SK-N-SH (cell line): ENCODE measurements around the gene AK4. TPM values are rescaled to one million over a fixed set of nuclear protein-coding genes. Genes with fewer than 3 reads are reported as not detected.

Experiments used
- CTCF ChIA-PET: fragments of 300-600, 350-600 bp; formaldehyde crosslinking; extraction: SDS; loops from one replicate; lab custom pipeline; 2021; lab: Yijun Ruan, JAX
- POLR2A ChIA-PET: fragments of 350-600 bp; sonication (Branson Sonifier 250); formaldehyde crosslinking; extraction: SDS; loops from one replicate; lab custom pipeline; 2020; ENCODE audit warnings: antibody characterized with exemption, inconsistent platforms; lab: Yijun Ruan, JAX
- DNase-seq: peaks from one replicate; pipeline ENCODE4 v3.0.0; 2012
- H2AFZ ChIP-seq: fragments of 200-600 bp; sonication (generic); 2 replicates; pipeline ENCODE4 v1.8.1; 2016; ENCODE audit warnings: antibody characterized with exemption, mild to moderate bottlenecking, low read depth
- H3F3A ChIP-seq: fragments of 200-600 bp; sonication (generic); replicated peaks from 2 replicates; pipeline ENCODE3; 2016; ENCODE audit warnings: antibody characterized with exemption, mild to moderate bottlenecking; ENCODE audit not compliant: insufficient read depth
- H3K27ac ChIP-seq, 2 experiments: fragments of 200-500 bp in 1 of 2; fragments of 200-600 bp in 1 of 2; sonication (Bioruptor generic) in 1 of 2; sonication (generic), shearing (Covaris generic) in 1 of 2; 2 replicates each; pipeline versions ENCODE4 v1.5.1 to v1.6.1; 2014 to 2016; ENCODE audit warnings: low read depth in 2 of 2, inconsistent platforms in 1 of 2, low read length in 1 of 2, mild to moderate bottlenecking in 1 of 2, mixed read lengths in 1 of 2
- H3K27me3 ChIP-seq: fragments of 200-600 bp; sonication (generic), shearing (Covaris generic); 2 replicates; pipeline ENCODE4 v1.6.1; 2016; ENCODE audit warnings: mixed run types; ENCODE audit not compliant: insufficient read depth
- H3K36me3 ChIP-seq, 2 experiments: fragments of 200-500 bp in 1 of 2; fragments of 200-600 bp in 1 of 2; sonication (Bioruptor generic) in 1 of 2; sonication (generic) in 1 of 2; replicated peaks in 1 of 2; 2 replicates each; pipeline versions ENCODE3 to v1.5.1; 2014 to 2016; ENCODE audit warnings: low read length in 1 of 2, mild to moderate bottlenecking in 1 of 2; ENCODE audit not compliant: insufficient read depth in 2 of 2, control insufficient read depth in 1 of 2
- H3K4me1 ChIP-seq, 2 experiments: fragments of 200-500 bp in 1 of 2; fragments of 200-600 bp in 1 of 2; sonication (Bioruptor generic) in 1 of 2; sonication (generic), shearing (Covaris generic) in 1 of 2; 2 replicates each; pipeline versions ENCODE4 v1.5.1 to v1.6.1; 2014 to 2016; ENCODE audit warnings: low read depth in 1 of 2, low read length in 1 of 2, mixed run types in 1 of 2; ENCODE audit not compliant: insufficient read depth in 2 of 2, control insufficient read depth in 1 of 2
- H3K4me2 ChIP-seq: fragments of 200-600 bp; sonication (generic), shearing (Covaris generic); 2 replicates; pipeline ENCODE4 v1.6.1; 2017; ENCODE audit warnings: mixed run types
- H3K4me3 ChIP-seq, 2 experiments: fragments of 200-500 bp in 1 of 2; fragments of 200-600 bp in 1 of 2; sonication (Bioruptor generic) in 1 of 2; sonication (generic), shearing (Covaris generic) in 1 of 2; 2 replicates each; pipeline versions ENCODE4 v1.5.1 to v1.8.1; 2014 to 2016; ENCODE audit warnings: low read depth in 2 of 2, inconsistent platforms in 1 of 2, low read length in 1 of 2, mild to moderate bottlenecking in 1 of 2, mixed read lengths in 1 of 2, moderate library complexity in 1 of 2
- H3K79me2 ChIP-seq: fragments of 200-600 bp; sonication (generic); 2 replicates; pipeline ENCODE4 v1.8.1; 2017; ENCODE audit warnings: mild to moderate bottlenecking; ENCODE audit not compliant: insufficient read depth
- H3K9ac ChIP-seq: fragments of 200-600 bp; sonication (generic); 2 replicates; pipeline ENCODE4 v1.6.1; 2017; ENCODE audit warnings: mixed run types
- H3K9me2 ChIP-seq: fragments of 200-600 bp; sonication (generic); 2 replicates; pipeline ENCODE4 v1.6.1; 2017; ENCODE audit warnings: mixed run types
- H3K9me3 ChIP-seq: fragments of 200-600 bp; sonication (generic); 2 replicates; pipeline ENCODE4 v1.6.1; 2017; ENCODE audit warnings: mixed run types, mild to moderate bottlenecking, moderate library complexity
- H4K20me1 ChIP-seq: fragments of 200-600 bp; sonication (generic); 2 replicates; pipeline ENCODE4 v1.6.1; 2017; ENCODE audit warnings: mild to moderate bottlenecking, mixed run types; ENCODE audit not compliant: insufficient read depth
- EZH2phosphoT487 ChIP-seq: fragments of 200-600 bp; sonication (generic); IDR thresholded peaks from 2 replicates; pipeline ENCODE4 v1.6.1; 2017; ENCODE audit warnings: low read depth, mixed run types, mild to moderate bottlenecking, antibody characterized with exemption, moderate library complexity, borderline replicate concordance
- FOSL2 ChIP-seq: IDR thresholded peaks from 2 replicates; pipeline ENCODE4 v1.4.0; 2012; ENCODE audit warnings: low read depth, mild to moderate bottlenecking, moderate library complexity, borderline replicate concordance
- GABPA ChIP-seq: IDR thresholded peaks from 2 replicates; pipeline ENCODE4 v1.4.0; 2012; ENCODE audit warnings: low read depth, mild to moderate bottlenecking
- GATA2 ChIP-seq: sonication (generic); formaldehyde crosslinking; IDR thresholded peaks from 2 replicates; pipeline ENCODE4 v1.5.0; 2020; ENCODE audit warnings: mild to moderate bottlenecking, missing genetic modification reagents
- JUND ChIP-seq: IDR thresholded peaks from 2 replicates; pipeline ENCODE4 v1.4.0; 2012
- MEF2A ChIP-seq: IDR thresholded peaks from 2 replicates; pipeline ENCODE4 v1.4.0; 2012; ENCODE audit warnings: low read depth, borderline replicate concordance
- RAD21 ChIP-seq: IDR thresholded peaks from 2 replicates; pipeline ENCODE4 v1.6.1; 2012; ENCODE audit warnings: mild to moderate bottlenecking, low read length
- RFX5 ChIP-seq: IDR thresholded peaks from 2 replicates; pipeline ENCODE4 v1.6.1; 2012; ENCODE audit warnings: mild to moderate bottlenecking, improper control_type of control experiment, low read length
- SIN3A ChIP-seq: IDR thresholded peaks from 2 replicates; pipeline ENCODE4 v1.6.1; 2012; ENCODE audit warnings: low read depth, mild to moderate bottlenecking, low read length, moderate library complexity, borderline replicate concordance
- SMC3 ChIP-seq: IDR thresholded peaks from 2 replicates; pipeline ENCODE4 v1.6.1; 2012; ENCODE audit warnings: low read depth, low read length, improper control_type of control experiment
- TAF1 ChIP-seq: IDR thresholded peaks from 2 replicates; pipeline ENCODE4 v1.6.1; 2012; ENCODE audit warnings: low read depth, mild to moderate bottlenecking, low read length, moderate library complexity, borderline replicate concordance
- TCF12 ChIP-seq: IDR thresholded peaks from 2 replicates; pipeline ENCODE4 v1.4.0; 2012
- WGBS: methylation state at CpG from one replicate; pipeline ENCODE4 v1.1.6; 2017; ENCODE audit warnings: low lambda C conversion rate; 5-methylcytosine and 5-hydroxymethylcytosine counted together
- polyA plus RNA-seq, 3 experiments: library from polyadenylated mRNA; depleted of rRNA; stranded (reverse); fragments of >200 nt; gene quantifications; 2 replicates each; pipeline ENCODE4 v1.2.3, GENCODE V29; 2012
- TF ChIP-seq, protein P1 (sequence below): fragments of 150-350 bp; IDR thresholded peaks from 2 replicates; pipeline ENCODE4 v1.6.1; 2016; ENCODE audit warnings: mild to moderate bottlenecking, low read depth, low read length
- TF ChIP-seq, protein P2 (sequence below): IDR thresholded peaks from 2 replicates; pipeline ENCODE4 v1.6.1; 2012; ENCODE audit warnings: mild to moderate bottlenecking, low read depth, low read length, moderate library complexity
- TF ChIP-seq, protein P3 (sequence below): IDR thresholded peaks from 2 replicates; pipeline ENCODE4 v1.4.0; 2012; ENCODE audit warnings: low read depth
- TF ChIP-seq, protein P4 (sequence below): fragments of 200-600 bp; sonication (generic); IDR thresholded peaks from 2 replicates; pipeline ENCODE4 v1.6.1; 2017; ENCODE audit warnings: antibody characterized with exemption, mild to moderate bottlenecking, moderate library complexity
- TF ChIP-seq, protein P5 (sequence below): fragments of 150-350 bp; IDR thresholded peaks from 2 replicates; pipeline ENCODE4 v1.6.1; 2017; ENCODE audit warnings: antibody characterized with exemption, low read length, low read depth, borderline replicate concordance

The AK4 gene
- polyA plus RNA-seq, 1 of the 3 experiments (the other 2 are of a cell fraction) = 6.4 TPM

DNA sequence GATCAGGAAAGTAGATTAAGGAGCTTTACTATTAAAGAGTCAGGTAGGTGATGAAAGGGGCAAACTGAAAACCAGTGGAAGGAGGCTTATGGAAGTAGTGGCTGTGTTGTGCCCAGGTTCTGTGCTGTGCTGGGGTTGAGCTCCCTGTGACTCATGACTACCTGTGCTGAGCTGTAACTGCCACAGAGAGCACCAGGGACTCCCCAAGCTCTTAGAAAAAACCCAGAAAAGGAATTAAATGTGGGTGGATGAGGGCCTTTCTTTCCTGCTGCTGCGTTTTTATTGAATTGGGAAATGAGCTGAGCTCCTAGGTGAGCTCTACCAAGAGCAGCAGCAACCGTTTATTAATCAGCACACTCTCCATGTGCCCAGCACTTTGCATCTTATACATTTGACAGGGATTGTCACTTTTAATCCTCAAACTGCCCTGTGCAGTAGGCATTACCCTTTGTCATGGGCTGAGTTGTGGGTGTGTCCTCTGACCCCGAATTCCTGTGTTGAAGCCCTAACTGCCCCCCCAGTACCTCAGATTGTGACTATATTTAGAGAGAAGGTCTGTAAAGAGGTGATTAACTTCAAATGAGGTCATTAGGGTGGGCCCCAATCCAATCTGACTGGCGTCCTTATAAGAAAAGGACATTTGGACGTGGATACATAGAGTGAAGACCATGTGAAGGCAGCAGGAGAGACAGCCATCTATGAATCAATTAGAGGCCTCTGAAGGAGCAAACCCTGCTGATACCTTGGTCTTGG lies 65.4 kb downstream of the AK4 start:
- Histone ChIP-seq H3K36me3 (no peaks in the 10 kb centered on the region), H3K9ac (no peak overlapping the region), H3F3A (no peaks in the 10 kb centered on the region), H3K4me2 (no peak overlapping the region), H3K9me2 (no peaks in the 10 kb centered on the region), H3K4me1 (no peaks in the 10 kb centered on the region), H3K4me3 (no peak overlapping the region), H3K27ac (no peak overlapping the region), H3K27me3 (no peaks in the 10 kb centered on the region), H3K79me2 (no peaks in the 10 kb centered on the region), H3K9me3 (no peaks in the 10 kb centered on the region), H4K20me1 (no peaks in the 10 kb centered on the region), H2AFZ (no peak overlapping the region)
- no peak for TF ChIP-seq SIN3A
- no peak for TF ChIP-seq FOSL2
- TF ChIP-seq, protein P1, sequence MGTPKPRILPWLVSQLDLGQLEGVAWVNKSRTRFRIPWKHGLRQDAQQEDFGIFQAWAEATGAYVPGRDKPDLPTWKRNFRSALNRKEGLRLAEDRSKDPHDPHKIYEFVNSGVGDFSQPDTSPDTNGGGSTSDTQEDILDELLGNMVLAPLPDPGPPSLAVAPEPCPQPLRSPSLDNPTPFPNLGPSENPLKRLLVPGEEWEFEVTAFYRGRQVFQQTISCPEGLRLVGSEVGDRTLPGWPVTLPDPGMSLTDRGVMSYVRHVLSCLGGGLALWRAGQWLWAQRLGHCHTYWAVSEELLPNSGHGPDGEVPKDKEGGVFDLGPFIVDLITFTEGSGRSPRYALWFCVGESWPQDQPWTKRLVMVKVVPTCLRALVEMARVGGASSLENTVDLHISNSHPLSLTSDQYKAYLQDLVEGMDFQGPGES = no peak
- TF ChIP-seq, protein P2, sequence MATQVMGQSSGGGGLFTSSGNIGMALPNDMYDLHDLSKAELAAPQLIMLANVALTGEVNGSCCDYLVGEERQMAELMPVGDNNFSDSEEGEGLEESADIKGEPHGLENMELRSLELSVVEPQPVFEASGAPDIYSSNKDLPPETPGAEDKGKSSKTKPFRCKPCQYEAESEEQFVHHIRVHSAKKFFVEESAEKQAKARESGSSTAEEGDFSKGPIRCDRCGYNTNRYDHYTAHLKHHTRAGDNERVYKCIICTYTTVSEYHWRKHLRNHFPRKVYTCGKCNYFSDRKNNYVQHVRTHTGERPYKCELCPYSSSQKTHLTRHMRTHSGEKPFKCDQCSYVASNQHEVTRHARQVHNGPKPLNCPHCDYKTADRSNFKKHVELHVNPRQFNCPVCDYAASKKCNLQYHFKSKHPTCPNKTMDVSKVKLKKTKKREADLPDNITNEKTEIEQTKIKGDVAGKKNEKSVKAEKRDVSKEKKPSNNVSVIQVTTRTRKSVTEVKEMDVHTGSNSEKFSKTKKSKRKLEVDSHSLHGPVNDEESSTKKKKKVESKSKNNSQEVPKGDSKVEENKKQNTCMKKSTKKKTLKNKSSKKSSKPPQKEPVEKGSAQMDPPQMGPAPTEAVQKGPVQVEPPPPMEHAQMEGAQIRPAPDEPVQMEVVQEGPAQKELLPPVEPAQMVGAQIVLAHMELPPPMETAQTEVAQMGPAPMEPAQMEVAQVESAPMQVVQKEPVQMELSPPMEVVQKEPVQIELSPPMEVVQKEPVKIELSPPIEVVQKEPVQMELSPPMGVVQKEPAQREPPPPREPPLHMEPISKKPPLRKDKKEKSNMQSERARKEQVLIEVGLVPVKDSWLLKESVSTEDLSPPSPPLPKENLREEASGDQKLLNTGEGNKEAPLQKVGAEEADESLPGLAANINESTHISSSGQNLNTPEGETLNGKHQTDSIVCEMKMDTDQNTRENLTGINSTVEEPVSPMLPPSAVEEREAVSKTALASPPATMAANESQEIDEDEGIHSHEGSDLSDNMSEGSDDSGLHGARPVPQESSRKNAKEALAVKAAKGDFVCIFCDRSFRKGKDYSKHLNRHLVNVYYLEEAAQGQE = no peak
- TF ChIP-seq, protein P3, sequence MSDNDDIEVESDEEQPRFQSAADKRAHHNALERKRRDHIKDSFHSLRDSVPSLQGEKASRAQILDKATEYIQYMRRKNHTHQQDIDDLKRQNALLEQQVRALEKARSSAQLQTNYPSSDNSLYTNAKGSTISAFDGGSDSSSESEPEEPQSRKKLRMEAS = no peak
- TF ChIP-seq TCF12 = no peak
- no peak for TF ChIP-seq EZH2phosphoT487
- TF ChIP-seq, protein P4, sequence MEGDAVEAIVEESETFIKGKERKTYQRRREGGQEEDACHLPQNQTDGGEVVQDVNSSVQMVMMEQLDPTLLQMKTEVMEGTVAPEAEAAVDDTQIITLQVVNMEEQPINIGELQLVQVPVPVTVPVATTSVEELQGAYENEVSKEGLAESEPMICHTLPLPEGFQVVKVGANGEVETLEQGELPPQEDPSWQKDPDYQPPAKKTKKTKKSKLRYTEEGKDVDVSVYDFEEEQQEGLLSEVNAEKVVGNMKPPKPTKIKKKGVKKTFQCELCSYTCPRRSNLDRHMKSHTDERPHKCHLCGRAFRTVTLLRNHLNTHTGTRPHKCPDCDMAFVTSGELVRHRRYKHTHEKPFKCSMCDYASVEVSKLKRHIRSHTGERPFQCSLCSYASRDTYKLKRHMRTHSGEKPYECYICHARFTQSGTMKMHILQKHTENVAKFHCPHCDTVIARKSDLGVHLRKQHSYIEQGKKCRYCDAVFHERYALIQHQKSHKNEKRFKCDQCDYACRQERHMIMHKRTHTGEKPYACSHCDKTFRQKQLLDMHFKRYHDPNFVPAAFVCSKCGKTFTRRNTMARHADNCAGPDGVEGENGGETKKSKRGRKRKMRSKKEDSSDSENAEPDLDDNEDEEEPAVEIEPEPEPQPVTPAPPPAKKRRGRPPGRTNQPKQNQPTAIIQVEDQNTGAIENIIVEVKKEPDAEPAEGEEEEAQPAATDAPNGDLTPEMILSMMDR = no peak
- TF ChIP-seq MEF2A = no peak
- TF ChIP-seq RFX5 = no peak
- no peak for TF ChIP-seq GABPA
- TF ChIP-seq, protein P5, sequence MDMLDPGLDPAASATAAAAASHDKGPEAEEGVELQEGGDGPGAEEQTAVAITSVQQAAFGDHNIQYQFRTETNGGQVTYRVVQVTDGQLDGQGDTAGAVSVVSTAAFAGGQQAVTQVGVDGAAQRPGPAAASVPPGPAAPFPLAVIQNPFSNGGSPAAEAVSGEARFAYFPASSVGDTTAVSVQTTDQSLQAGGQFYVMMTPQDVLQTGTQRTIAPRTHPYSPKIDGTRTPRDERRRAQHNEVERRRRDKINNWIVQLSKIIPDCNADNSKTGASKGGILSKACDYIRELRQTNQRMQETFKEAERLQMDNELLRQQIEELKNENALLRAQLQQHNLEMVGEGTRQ = no peak
- no peak for TF ChIP-seq RAD21
- no peak for TF ChIP-seq JUND
- no peak for TF ChIP-seq GATA2 (CRISPR knock-in tag)
- no peak for TF ChIP-seq SMC3
- no peak for TF ChIP-seq TAF1
- 76% methylated on average over 5 of the region's 5 CpGs for WGBS
- ChIA-PET CTCF (interaction anchor here (0.7 to 11.4 kb wide), 6 partner anchors 11 to 474 kb away, joined by 3 to 83 read pairs (median 3); no protein-coding TSS in a partner anchor), POLR2A (no interaction called here)
- no peak for DNase-seq
